Adrenal gland (tissue), 12 donors: ENCODE results near the gene ERICH6B. TPM values are rescaled to one million over a fixed set of nuclear protein-coding genes. Genes with fewer than 3 reads are reported as not detected.

Experiments
- DNase-seq, 7 donors: peaks; one replicate each; pipeline ENCODE4 v3.0.0-alpha.2; 2019 to 2020
- H3K27ac ChIP-seq, 5 donors: fragments of 200-600 bp; sonication (generic) in 4 of 5; 1 replicate in 3 of 5; 2 replicates in 2 of 5; pipeline versions ENCODE4 v1.5.1 to v1.8.0; 2016 to 2020; ENCODE audit warnings: mild to moderate bottlenecking in 1 of 5
- H3K27me3 ChIP-seq: fragments of 200-600 bp; 2 replicates; pipeline ENCODE4 v1.8.0; 2021
- H3K36me3 ChIP-seq, 2 donors: fragments of 200-600 bp; replicated peaks in 1 of 2; 1 replicate in 1 of 2; 2 replicates in 1 of 2; pipeline versions ENCODE4 v1.5.1 to v1.8.0; 2018 to 2022
- H3K4me1 ChIP-seq, 2 donors: fragments of 200-600 bp; replicated peaks in 1 of 2; 1 replicate in 1 of 2; 2 replicates in 1 of 2; pipeline versions ENCODE4 v1.5.1 to v1.8.0; 2018 to 2021
- H3K4me3 ChIP-seq, 4 donors: fragments of 200-600 bp; sonication (generic) in 3 of 4; one replicate each; pipeline ENCODE4 v1.5.1; 2016 to 2018
- H3K9me3 ChIP-seq, 3 donors: fragments of 200-600 bp; sonication (generic) in 1 of 3; replicated peaks in 1 of 3; 1 replicate in 2 of 3; 2 replicates in 1 of 3; pipeline versions ENCODE4 v1.5.1 to v1.8.0; 2016 to 2021
- CTCF ChIP-seq, 6 experiments: fragments of 450-650 bp in 4 of 6; fragments of 200-600 bp in 2 of 6; sonication (generic) in 1 of 6; IDR thresholded peaks; 1 replicate in 5 of 6; 2 replicates in 1 of 6; pipeline versions ENCODE4 v1.5.1 to v1.8.0; 2016 to 2021; ENCODE audit warnings: antibody characterized with exemption in 6 of 6, mild to moderate bottlenecking in 2 of 6, moderate library complexity in 1 of 6
- POLR2A ChIP-seq, 2 donors: fragments of 450-650 bp; IDR thresholded peaks; one replicate each; pipeline ENCODE4 v1.6.1; 2017; ENCODE audit warnings: antibody characterized with exemption in 2 of 2, mild to moderate bottlenecking in 2 of 2, moderate library complexity in 1 of 2
- WGBS, 4 donors: extraction: QIAGEN DNeasy Blood & Tissue Kit in 2 of 4; methylation state at CpG; one replicate each; pipeline versions ENCODE4 v1.1.5 to v1.1.7; 2013 to 2017; 5-methylcytosine and 5-hydroxymethylcytosine counted together
- intact Hi-C, 2 donors: fragments of 100-400 bp; cut with DNase I; formaldehyde crosslinking; loops; one replicate each; pipeline versions ENCODE4 v1.14.1 to v1.15.0; 2022 to 2023
- polyA plus RNA-seq, 3 donors: library from polyadenylated mRNA; stranded (reverse); fragments of 200-250 nt in 2 of 3; fragments of 350-450 nt in 1 of 3; fragmentation: Illumina TruSeq in 1 of 3; extraction: RNeasy Lipid Tissue Mini Kit (QIAGEN cat#74804) in 1 of 3; gene quantifications; one replicate each; pipeline ENCODE4 v1.2.3, GENCODE V29; 2013 to 2014
- total RNA-seq, 9 donors: library from RNA; depleted of rRNA in 4 of 9; stranded (reverse); fragments of >200 nt in 4 of 9; fragments of 120-200 nt in 1 of 9; fragmentation: NEBNext Ultra II Directional in 1 of 9; extraction: Animal tissue kit (Norgen Biotek cat#: 25700) in 1 of 9; gene quantifications; one replicate each; pipeline versions ENCODE4 v1.1.0 to v1.2.4, GENCODE V29; 2013 to 2023
- donor health status: healthy with polysubstance abuse.
- donor health status: Bipolar disorder and iron deficiency.
- donor health status: DM: yes; HTN: yes; CAD: no.
- donor health status: DM: no; HTN: no; CAD: no.
- donor health status: DM: no; HTN: no; CAD: no.
- donor health status: DM: yes; HTN: yes; CAD: no.

The ERICH6B gene
- total and polyA plus RNA-seq, 12 donors, result 0.06 TPM; not detected in 11

DNA sequence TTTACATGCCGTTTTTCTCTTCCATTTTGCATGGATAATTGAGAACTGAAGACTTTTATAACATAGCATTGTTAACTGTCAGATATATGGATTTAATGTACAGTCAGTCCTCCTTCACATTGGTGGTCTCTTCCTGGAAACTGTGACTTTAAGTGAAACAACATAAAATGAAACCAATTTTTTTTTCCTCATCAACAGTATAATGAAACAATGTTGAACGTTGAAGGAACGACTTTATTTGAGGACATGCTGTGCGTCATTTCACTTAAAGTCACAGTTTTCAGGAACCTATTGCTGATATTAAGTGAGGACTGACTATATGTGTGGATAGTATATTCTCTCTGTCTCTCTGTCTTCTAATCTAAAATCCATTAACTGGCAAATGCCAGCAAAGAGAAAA is 96.0 kb downstream of the ERICH6B start:
- Histone ChIP-seq H3K27me3 (no peaks in the 10 kb centered on the region), H3K27ac (no peak overlapping the region), H3K4me1 (no peaks in the 10 kb centered on the region), H3K36me3 (peaks cover 0 to 54% of the 10 kb centered on the region in 2 donors), H3K4me3 (no peak overlapping the region), H3K9me3 (no peaks in the 10 kb centered on the region)
- TF ChIP-seq CTCF (IDR thresholded peaks at IDR 0.05), result no peak
- TF ChIP-seq POLR2A (IDR thresholded peaks at IDR 0.05), result no peak
- intact Hi-C loops, result no loop called here
- 75 to 84% (median 80%) methylated on average over 4 of the region's 4 CpGs for WGBS, 4 donors
- no peak for DNase-seq

GRCh38 chr13:45518525-45519245 is 96.9 kb downstream of the ERICH6B start:
- no peak for TF ChIP-seq CTCF (IDR thresholded peaks at IDR 0.05)
- no peak for TF ChIP-seq POLR2A (IDR thresholded peaks at IDR 0.05)
- Histone ChIP-seq H3K27me3 (no peaks in the 10 kb centered on the region), H3K9me3 (no peaks in the 10 kb centered on the region), H3K36me3 (peaks cover 0 to 60% of the 10 kb centered on the region in 2 donors), H3K27ac (no peak overlapping the region), H3K4me3 (no peak overlapping the region), H3K4me1 (no peaks in the 10 kb centered on the region)
- DNase-seq, result no peak
- WGBS, 4 donors, result 63 to 72% (median 69%) methylated on average over 4 of the region's 4 CpGs
- intact Hi-C loops, result no loop called here

- H3K27me3 ChIP-seq, result no peaks in the 10 kb centered on the region
- peaks cover 0 to 3% of the 10 kb centered on the region in 2 donors for H3K4me1 ChIP-seq
- H3K27ac ChIP-seq, result no peak overlapping the region
- DNase-seq, result no peak
- no peaks in the 10 kb centered on the region for H3K9me3 ChIP-seq
- WGBS, 4 donors, result 75 to 92% (median 89%) methylated on average over 2 of the region's 2 CpGs
- intact Hi-C loops, result no loop called here
- TF ChIP-seq CTCF (IDR thresholded peaks at IDR 0.05) (no peak), POLR2A (IDR thresholded peaks at IDR 0.05) (no peak)
- peaks cover 0 to 74% of the 10 kb centered on the region in 2 donors for H3K36me3 ChIP-seq
- no peak overlapping the region for H3K4me3 ChIP-seq
These were observed 98.8 kb downstream of the ERICH6B start for GRCh38 chr13:45516757-45517156.

DNA sequence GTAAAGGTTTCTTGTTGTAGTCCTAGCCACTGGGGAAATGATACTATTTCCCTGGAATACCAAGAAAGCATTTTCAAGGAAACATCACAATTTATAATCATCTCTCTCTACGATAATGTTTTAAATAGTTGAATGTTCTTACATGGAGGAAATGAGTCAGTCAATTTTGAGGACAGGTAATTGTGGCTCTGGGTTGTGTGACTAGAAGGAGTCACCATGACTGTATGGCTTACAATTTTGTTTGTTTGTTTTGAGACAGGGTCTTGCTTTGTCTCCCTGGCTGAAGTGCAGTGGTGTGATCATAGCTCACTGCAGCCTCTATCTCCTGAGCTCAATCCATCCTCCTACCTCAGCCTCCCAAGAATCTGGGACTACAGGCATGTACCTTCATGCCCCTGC is 103.4 kb downstream of the ERICH6B start:
- Histone ChIP-seq H3K4me1 (peaks cover 0 to 6% of the 10 kb centered on the region in 2 donors), H3K9me3 (no peaks in the 10 kb centered on the region), H3K4me3 (no peak overlapping the region), H3K27me3 (no peaks in the 10 kb centered on the region), H3K36me3 (peaks cover 0 to 74% of the 10 kb centered on the region in 2 donors), H3K27ac (no peak overlapping the region)
- DNase-seq, result no peak
- intact Hi-C loops, result no loop called here
- TF ChIP-seq CTCF (IDR thresholded peaks at IDR 0.05), result no peak
- TF ChIP-seq POLR2A (IDR thresholded peaks at IDR 0.05), result no peak
- 50 to 77% (median 70%) methylated on average over 1 of the region's 1 CpG for WGBS, 4 donors
